Tongue (tissue), 2 donors: ENCODE data around the gene DNAH3. TPM values are rescaled to one million over a fixed set of nuclear protein-coding genes. Genes with fewer than 3 reads are reported as not detected.

Experiments used
- DNase-seq: peaks from one replicate; pipeline ENCODE4 v3.0.0-alpha.2; 2015
- total RNA-seq: library from RNA; depleted of rRNA; stranded (reverse); fragments of >200 nt; gene quantifications from one replicate; pipeline ENCODE4 v1.2.3, GENCODE V29; 2014

DNAH3 gene
- total RNA-seq, 1 donor from 2014 or later, result 1.7 TPM

GRCh38 chr16:20939611-20940010 is 211.0 kb downstream of the DNAH3 start:
- DNase-seq, result no peak

DNA sequence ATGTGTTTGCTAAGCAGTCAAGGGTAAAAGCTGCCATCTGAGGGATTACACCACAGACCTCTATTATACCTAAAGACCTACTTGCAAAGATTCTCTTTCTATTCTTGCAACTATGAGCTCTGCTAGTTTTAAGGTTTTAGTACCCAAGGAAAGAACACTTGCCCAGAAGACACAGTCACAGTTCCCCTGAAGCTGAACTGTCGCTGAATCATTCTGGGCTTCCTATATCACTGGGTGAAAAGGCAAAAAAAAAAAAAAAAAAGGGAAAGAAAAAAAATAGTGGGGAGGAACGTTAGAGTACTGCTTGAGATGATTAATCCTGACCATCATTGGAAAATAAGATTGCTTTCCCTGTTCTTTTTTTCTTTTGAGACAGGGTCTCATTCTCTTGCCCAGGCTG is 212.2 kb downstream of the DNAH3 start:
- DNase-seq, result no peak

DNA sequence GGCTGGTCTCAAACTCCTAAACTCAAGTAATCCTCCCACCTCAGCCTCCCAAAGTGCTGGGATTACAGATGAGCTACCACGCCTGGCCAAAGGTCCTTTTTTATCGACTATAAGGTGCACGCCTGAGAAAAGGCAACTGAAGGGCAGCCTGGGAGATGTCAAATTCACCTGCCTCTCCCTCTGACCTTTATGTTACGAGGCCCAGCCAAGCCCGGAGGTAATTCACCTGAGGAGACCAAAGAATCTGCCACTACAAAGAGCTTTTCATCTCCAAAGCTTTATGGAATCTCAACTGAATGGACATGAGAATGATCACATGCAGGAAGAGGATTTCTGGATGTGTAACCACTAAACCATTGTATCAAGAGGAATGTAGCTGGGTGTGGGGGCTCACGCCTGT is 212.9 kb downstream of the DNAH3 start:
- no peak for DNase-seq

GRCh38 chr16:20933589-20933988 is 217.1 kb downstream of the DNAH3 start:
- DNase-seq, result no peak

GRCh38 chr16:20931066-20931600 is 219.5 kb downstream of the DNAH3 start:
- no peak for DNase-seq

- no peak for DNase-seq
These were observed 220.3 kb downstream of the DNAH3 start for GRCh38 chr16:20930365-20930690.

DNA sequence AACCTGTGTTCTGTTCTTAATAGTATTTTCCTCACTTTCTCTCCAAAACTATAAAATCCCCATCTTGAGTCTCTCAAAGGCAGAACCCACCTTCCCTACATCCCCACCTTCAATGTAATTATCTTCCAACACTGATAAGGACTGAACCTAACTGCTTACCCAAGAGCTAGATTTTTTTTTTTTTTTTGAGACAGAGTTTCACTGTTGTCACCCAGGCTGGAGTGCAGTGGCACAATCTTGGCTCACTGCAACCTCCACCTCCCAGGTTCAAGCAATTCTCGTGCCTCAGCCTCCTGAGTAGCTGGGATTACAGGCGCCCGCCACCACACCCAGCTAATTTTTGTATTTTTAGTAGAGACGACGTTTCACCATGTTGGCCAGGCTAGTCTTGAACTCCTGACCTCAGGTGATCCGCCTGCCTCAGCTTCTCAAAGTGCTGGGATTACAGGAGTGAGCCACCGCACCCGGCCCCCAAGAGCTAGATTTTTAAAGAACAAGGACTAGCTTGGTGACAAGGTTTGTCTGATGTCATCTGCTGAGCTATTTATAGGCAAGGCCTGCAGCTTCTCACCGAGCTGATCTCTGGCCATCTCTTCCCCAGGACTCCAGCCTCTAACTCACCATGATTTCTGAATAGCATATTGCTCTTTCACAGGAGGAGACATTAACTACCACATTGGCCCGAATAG is 220.8 kb downstream of the DNAH3 start:
- peak; percentile 43 for DNase-seq

GRCh38 chr16:20928774-20929411 is 221.8 kb downstream of the DNAH3 start:
- DNase-seq, result peak; percentile 60

DNA sequence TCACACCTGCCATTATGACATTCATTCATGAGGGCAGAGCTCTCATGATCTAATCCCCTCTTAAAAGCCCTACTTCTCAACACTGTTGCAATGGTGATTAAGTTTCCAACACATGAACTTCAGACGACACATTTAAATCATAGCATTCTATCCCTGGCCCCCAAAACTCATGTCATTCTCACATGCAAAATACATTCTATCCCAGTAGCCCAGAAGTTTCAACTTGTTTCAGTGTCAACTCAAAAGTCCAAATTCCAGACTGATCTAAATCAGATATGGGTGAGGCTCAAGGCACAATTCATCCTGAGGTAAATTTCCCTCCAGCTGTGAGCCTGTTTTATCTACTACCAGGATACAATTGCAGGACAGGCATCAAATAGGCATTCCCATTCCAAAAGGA is 224.9 kb downstream of the DNAH3 start:
- no peak for DNase-seq

DNA sequence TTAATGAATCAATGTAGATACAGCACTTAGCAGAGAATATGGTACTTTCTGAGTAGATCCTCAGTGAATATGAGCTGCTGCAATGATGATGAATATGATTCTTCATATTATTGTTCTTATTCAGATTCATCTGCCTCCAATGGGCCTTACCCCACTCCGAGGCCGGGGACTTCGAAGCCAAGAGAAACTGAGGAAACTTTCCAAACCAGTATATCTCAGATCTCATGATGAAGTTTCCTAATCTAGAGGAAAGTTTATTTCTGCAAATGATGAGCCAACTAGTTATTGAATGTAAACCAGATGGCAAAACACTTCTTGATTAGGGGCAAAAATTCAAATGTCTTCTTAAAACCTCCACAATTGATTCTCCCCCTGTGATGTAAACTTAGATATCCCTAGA is 226.8 kb downstream of the DNAH3 start:
- no peak for DNase-seq

DNA sequence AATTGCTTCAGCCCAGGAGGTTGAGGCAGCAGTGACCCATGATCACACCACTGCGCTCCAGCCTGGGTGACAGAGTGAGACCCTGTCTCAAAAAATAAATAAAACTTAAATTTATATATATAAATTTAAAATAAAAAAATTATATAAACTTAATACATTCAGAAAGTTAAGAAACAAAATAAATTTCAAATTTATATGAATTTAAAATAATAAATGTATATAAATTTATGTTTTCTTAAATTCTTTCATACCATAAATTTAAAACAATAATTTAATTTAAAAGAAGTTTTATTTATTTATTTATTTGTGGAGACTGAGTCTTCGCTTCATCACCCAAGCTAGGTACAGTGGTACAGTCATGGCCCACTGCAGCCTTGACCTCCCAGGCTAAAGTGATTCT is 229.8 kb downstream of the DNAH3 start:
- no peak for DNase-seq

GRCh38 chr16:20920091-20920490 is 230.6 kb downstream of the DNAH3 start:
- no peak for DNase-seq

DNA sequence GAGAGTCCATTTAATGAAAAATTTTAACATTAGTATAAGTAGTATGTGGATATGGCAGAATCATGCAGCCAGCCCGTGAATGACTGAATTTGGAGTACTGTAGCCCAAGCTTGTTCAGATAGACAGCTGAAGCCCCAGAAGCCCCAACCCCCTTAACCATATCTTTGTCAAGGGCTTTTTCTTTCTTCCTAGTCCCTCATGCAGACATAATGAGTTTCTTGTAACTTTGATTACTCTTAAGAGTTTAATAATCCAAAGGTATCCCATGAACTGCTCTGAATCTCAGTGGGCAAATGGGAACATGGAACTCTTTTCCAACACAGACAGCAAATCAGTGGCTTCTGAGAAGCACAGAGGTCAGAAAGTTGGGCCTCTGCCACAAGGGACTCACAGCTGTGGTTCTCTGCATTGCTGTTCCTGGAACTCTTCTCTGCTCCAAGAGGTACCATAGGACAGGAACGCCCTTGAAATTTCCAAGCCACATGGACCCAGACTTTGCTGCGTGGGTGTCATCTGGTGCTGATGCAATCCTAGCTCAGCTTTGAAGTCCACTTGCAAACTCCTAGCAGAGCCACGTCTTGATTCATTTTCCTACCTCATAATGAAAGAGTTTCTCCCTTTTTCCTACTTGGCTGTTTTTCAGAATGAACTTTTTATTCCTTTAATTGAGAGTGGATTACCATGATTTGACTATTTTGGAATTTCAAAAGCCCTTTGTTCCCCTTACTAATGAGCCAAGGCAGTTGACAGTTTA is 232.0 kb downstream of the DNAH3 start:
- DNase-seq, result no peak

GRCh38 chr16:20916942-20917341 is 233.7 kb downstream of the DNAH3 start:
- no peak for DNase-seq

DNA sequence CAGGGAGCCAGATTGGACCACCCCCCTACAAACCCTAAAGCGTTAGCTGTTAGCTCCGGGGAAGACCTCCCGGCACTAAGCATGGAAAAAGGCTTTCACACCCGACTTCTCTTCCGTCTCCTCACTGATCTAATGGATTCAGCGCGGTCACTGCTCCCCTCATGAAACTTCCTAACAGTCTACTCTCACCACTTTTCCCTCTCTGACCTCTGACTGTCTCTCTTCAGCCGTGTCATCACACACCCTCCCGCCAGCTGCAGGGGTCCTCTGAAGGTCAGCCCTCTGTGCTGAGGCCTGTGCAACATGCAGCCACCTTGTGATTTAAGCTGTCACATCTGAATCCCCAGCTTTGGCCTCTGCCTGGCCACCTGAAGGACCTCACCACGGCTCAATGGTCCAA is 234.4 kb downstream of the DNAH3 start:
- no peak for DNase-seq

GRCh38 chr16:20911361-20911760 is 239.3 kb downstream of the DNAH3 start:
- DNase-seq, result no peak

- peak; percentile 25 for DNase-seq
These were observed 239.8 kb downstream of the DNAH3 start for GRCh38 chr16:20910781-20911321.

GRCh38 chr16:20906341-20907255 is 244.0 kb downstream of the DNAH3 start:
- peak; percentile 30 for DNase-seq

GRCh38 chr16:20905576-20905975 is 245.1 kb downstream of the DNAH3 start:
- no peak for DNase-seq

- DNase-seq, result no peak
These were observed 246.1 kb downstream of the DNAH3 start for GRCh38 chr16:20904507-20905081.

DNA sequence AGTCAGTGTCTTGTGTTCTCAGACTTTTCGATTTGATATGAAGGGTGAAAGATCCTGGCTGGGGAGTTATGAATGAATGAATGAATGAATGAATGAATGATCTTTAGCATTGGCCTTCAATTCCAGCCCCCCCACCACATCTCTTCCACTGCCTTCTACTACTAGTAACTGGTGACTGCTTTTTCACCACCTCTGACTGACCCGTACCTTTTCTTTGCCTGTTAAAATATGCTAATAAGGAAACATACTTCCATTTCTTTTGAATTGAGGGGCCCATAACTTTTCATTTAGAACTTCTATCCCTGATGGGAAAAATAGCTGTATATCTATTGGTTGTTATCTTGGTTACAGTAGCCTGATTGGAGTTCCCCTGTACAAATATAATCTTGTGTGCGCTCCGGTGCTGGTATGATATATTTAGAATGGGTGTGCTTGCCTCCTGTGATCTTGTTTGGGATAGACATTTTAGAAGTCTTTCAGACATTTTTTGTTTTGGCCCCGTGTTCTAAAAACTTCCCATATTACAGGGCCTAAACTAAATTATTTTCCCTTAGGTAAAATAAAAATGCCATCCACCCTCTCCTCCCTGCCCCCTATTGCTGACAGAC is 246.6 kb downstream of the DNAH3 start:
- DNase-seq, result no peak
